Left colon (tissue), 2 donors: Measurements from ENCODE around the gene LRCH3. TPM values are rescaled to one million over a fixed set of nuclear protein-coding genes. Genes with fewer than 3 reads are reported as not detected.

Experiments
- ATAC-seq: fragments of 200-7000 bp; cut with Tn5 transposase; one replicate; pipeline ENCODE4 v1.9.1; 2020; ENCODE audit warnings: mild to moderate bottlenecking, moderate library complexity
- DNase-seq, 2 donors: peaks; one replicate each; pipeline ENCODE4 v3.0.0-alpha.2; 2020
- intact Hi-C, 2 donors: fragments of 100-400 bp; cut with DNase I in 1 of 2; cut with micrococcal nuclease in 1 of 2; formaldehyde crosslinking; loops; one replicate each; pipeline versions ENCODE4 v1.11.2 to v1.14.0; 2022; cut with DNase I, micrococcal nuclease
- long read RNA-seq: library from polyadenylated mRNA; unstranded; transcript quantifications from one replicate; pipeline ENCODE4 v2.0.0, GENCODE V29; 2021
- total RNA-seq, 2 donors: library from RNA; stranded (reverse); fragmentation: NEBNext Ultra II Directional; extraction: Animal tissue kit (Norgen Biotek cat#: 25700); gene quantifications; one replicate each; pipeline ENCODE4 v1.2.1, GENCODE V29; 2021
- donor health status: DM: no; HTN: no; CAD: no.
- donor health status: DM: yes; HTN: yes; CAD: no.

LRCH3 gene
- 10 to 100 TPM; 27.3 to 43.6 TPM for total RNA-seq
- long read RNA-seq, partial matches to known transcripts = 1 of 9 reads
- long read RNA-seq, other reads (novel, unspliced or antisense) = 7 of 9 reads

DNA sequence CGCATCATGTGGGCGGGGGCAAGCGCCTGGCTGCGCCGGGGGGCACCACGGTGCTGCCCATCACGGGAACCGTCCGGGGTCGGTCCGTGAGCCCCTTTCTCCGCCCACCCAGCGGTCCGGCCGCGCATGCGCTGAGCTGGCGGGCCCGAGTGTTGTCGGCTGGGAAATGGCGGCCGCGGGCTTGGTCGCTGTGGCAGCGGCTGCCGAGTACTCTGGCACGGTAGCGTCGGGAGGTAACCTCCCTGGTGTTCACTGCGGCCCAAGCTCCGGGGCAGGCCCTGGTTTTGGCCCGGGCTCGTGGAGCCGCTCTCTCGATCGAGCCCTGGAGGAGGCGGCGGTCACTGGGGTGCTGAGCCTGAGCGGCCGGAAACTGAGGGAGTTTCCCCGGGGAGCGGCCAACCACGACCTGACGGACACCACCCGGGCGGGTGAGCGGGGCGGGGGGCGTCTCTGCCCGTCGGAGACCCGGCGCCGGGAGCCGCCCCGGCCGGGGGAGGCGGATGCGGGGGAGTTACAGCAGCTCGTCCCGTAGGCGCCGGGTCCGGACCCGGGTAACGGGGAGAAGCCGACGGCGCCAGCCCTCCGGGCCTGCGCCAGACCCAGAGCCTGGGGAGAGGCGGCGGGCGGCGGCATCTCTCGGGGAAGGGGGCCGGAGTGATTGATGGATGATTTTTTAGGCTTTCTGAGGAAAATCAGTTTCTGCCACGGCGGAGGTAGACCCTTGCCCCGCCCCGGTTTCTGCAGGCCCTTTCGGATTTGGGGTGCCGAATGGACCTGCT is at the start of gene LRCH3:
Gene LRCH3, plus strand, starts transcription at position 142 of the 779 bp plus-strand sequence. Its CDS starts 25 bp downstream, at position 167.
- intact Hi-C loops = no loop called here
- peak; percentile 89 for ATAC-seq
- peak; percentile 63 to 81 for DNase-seq

DNA sequence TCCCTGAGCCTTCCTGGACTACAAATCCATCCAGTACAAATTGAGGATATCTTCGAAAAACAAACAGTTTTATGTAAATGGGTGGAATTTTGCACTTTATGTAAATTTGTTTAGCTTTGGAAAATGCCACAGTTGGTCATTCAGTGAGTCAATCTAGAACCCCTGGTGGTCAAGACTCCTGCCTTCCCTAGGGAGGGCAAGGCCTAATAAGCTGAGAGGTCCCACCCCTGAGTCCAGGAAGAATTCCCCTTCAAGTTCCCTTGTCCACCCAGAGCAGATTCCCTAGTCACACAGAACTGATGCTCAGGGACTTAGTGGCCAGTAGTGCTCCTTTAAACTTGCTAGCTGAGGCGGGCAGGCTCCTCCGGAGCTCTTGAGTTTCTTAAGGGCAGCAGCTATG is 48.3 kb upstream of the LRCH3 start:
- ATAC-seq (no peak), DNase-seq (no peak)
- intact Hi-C loops = no loop called here

DNA sequence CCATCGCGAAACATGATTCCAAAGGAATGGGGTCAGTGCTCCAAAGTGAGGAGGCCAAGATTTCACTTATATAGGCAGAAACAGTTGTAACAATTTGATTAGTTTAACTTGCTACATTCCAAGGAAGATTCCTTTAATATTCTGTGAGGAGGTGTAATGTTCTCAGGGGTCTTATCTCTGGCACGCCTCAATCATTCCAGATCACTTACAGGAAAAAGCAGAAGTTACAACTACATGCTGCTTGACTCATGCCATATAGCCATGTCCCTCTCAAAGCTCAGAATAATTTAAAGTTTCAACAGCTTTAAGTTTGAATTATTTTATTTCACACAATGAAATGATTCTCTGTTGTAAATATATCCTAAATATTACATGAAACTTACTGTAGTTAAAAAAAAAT is 44.8 kb upstream of the LRCH3 start:
- intact Hi-C loops = no loop called here
- no peak for ATAC-seq

DNA sequence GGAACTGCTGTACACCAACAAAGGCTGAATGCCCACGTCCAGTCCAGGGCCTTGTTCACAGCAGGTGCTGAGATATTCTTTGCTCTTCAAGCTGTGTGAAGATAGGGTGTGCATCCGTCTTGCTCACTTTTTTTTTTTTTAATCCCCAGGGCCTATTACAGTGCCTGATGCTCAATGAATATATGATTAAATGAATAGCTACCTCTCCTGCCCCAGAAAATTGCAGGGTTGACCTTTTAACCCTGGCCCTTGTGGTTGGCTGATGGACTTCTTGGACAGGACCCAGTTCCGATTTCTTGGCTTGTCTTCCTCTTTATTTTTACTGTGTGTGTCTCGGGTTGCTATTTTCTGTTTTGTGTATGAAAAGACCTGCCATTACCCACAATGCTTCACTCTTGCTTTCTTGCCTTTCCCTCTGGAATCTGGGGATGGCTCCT is 44.2 kb upstream of the LRCH3 start:
- intact Hi-C loops = no loop called here
- DNase-seq (no peak), ATAC-seq (no peak)

More for the DNA sequence above, 44.8 kb upstream of the LRCH3 start:
- DNase-seq = no peak

DNA sequence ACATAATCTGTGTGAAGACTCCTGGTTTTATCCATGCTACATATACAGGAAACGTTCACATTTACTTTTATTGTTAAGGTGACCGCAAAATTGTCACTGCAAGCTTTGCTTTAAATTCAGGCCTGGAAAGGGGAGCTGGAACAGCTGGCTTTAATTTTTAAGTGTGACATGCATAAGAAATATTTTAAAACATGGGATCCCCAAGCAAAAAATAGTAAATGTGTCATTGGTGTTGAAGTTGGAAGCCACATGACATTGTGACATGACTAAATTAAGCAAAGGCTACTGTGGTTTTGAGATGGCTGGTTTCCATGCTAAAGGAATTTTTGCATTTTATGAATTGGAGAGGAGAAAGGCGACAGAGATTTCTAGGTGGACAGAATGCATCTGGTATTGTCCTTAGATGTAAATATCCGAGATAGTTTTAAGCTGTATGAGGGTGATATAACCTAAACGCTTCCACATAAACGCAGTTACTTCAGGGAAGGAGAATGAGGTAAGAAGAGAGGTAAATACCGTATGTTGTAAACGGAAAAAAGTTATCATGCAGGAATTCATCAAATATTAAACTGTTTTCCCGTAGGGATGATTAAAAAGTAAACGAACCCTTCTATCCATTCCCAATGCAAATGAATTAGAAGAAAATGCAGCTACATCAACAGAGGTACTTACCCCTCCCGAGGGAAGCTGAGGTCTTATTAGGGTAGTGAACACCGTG is 42.3 kb upstream of the LRCH3 start:
- ATAC-seq = no peak
- intact Hi-C loops = no loop called here
- DNase-seq = no peak

DNA sequence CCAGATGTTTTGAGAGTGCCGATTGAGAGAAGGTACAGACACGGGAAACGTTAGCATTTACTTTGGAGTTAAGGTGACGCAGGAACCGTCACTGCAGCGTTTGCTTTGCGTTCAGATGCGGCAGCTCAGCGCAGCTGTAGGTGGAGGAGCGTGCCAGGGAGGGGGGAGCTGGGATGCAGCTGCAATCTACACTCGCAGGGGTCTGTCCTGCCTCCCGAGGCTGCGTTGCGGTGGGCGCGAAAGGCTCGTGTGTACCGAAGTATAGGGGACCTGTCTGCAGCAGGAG is 41.8 kb upstream of the LRCH3 start:
- peak; percentile 49 to 64 for DNase-seq
- ATAC-seq = peak; percentile 22
- intact Hi-C loops = no loop called here

DNA sequence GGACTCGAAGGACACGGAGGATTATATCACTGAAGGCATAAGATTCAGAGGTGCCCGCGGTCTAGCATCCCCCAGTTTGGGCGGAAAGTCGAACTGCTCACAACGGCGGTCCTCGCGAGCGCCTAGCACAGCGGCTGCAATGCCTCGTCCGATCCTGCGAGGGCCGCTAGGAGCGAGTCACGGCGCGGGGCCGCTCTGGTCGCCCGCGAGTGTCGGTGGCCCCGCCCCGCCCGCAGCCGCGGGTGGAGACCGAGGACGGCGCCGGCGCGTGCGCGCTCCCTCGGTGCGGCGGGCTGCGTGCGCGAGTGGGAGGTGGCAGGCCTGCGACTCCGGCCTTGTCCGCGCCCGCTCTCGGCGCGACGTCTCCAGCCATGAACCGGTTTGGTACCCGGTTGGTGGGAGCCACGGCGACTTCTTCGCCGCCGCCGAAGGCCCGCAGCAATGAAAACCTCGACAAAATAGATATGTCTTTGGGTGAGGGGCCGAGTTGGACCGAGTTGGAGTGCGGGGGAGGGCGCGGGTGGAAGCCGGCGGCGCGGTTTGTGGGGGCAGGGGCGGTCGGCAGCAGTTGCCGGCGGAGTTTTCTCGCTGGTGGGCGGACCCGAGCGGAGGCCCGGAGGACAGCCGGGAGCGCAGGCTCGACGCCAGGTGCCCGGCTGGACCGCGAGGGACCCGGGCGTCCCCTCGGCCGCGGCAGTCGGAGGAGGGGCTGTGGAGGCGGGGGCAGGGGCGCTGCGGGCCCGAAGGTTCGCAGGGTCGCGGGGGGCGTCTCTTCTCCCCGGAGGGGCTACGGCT is 41.3 kb upstream of the LRCH3 start, which contains the start of gene FYTTD1:
Gene FYTTD1, plus strand, starts transcription at position 283 of the 795 bp plus-strand sequence. Its CDS starts 89 bp downstream, at position 372.
- DNase-seq = peak; percentile 85 to 92
- intact Hi-C loops = no loop called here
- peak; percentile 93 for ATAC-seq

DNA sequence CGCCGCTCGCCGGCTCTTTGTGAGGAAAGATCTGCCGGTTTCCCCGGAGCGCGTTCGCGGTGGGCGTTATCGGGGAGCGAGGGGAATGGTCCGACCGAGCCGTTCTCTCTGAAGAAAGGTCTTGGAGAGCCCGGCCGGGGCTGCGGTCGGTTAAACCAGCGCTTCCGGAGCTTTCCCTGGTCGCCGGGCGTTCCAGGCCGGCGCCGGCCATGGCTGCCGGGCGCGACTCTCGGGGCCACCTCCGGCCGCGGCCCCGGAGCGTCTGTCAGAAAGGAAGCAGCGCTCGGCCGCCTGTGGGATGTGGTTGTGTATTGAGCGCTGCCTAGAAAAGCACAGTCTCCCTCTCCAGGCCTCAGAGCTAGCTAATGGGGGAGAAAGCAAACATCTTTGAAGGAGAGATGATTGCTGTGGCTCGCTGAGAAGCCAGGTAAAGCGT is 40.6 kb upstream of the LRCH3 start:
- peak; percentile 68 for ATAC-seq
- DNase-seq = peak; percentile 59 to 78
- intact Hi-C loops = no loop called here

DNA sequence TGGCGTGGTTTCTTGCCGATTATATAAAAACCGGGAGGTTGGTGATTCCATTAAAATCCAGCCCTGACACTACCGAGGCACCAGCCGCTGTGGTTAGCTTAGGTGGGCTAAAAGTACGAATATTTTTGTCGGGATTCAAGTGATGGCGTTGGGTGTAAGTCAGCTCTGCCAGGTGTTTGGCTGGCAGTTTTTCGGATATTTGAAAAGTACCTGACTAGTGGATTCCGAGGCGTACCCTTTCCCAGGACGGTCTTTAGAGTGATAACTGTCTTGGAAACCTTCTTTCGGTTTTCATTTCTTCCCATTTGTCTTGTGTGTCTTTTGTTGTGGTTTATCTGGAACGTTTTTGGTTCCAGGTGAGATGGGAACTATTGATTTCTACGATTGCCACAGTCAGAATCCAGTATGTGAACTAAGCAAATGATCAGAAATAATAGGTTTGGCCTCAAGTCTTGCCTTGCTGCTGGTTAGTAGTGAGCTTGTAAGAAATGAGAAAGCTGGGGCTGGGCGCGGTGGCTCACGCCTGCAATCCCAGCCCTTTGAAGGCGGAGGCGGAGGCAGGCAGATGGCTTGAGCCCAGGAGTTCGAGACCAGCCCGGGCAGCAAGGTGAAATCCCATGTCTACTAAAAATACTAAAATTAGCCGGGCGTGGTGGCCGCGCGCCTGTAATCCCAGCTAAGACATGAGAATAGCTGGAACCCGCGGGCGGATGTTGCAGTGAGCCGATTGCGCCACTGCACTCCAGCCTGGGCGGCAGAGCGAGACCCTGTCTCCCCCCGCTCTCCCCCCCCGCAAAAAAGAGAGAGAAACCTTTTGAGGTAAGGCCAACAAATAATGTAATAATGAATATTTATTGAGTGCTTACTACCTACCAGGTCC is 40.0 kb upstream of the LRCH3 start:
- ATAC-seq (peak; percentile 26), DNase-seq (peak; percentile 51 to 54)
- intact Hi-C loops = no loop called here

DNA sequence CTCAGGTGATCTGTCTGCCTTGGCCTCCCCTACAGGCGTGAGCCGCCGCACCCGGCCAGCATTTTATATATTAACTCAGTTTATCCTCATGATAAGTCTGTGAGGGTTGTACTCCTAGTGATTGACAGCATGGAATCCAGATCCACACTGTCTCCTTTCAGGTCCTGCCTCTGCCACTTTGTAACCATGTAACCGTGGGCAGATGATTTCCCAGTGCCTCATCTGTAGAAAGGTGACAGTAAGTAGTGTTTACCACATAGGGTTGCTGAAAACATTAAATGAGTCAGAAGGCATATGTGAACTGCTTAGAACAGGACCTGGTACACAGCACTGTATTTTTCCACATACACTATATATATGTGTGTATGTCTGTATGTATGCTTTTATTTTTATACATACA is 38.9 kb upstream of the LRCH3 start:
- no peak for ATAC-seq
- no peak for DNase-seq
- intact Hi-C loops = no loop called here

DNA sequence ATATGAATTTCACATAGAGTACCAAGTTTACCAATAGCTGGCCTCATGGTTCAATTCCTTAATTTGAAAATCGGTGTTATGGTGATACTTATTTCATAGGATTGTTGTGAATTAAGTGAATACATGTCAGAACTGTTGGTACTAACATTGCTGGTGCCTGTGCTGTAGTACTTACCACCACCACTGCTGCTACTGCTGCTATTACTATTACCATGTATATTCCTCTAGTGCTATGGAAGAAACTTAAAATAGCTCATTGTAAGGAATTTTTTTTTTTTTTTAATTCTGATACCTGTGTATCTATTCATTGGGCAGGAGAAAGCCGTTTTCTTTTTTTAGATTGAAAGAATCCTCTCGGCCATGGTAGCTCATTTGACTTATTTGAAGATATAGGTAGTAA is 37.8 kb upstream of the LRCH3 start:
- intact Hi-C loops = no loop called here
- DNase-seq = no peak
- ATAC-seq = no peak

DNA sequence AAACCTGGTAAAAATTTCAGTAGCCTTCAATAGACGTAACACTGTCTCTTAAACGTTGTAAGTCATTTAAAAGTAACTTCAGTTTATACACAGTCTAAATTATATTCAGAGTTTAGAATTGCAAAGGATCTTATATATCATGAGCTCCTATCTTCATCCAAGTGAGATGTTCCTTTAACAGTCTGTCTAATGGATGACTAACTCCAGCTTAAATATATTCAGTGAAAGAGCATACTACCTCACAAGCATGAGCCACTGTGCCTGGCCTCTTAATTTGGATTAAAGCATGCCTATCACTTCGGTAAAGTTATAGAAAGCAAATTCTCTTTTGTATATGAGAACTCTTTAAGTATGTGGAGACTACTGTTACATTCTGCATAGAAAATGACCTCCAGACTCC is 34.4 kb upstream of the LRCH3 start:
- ATAC-seq (no peak), DNase-seq (no peak)
- intact Hi-C loops = no loop called here

DNA sequence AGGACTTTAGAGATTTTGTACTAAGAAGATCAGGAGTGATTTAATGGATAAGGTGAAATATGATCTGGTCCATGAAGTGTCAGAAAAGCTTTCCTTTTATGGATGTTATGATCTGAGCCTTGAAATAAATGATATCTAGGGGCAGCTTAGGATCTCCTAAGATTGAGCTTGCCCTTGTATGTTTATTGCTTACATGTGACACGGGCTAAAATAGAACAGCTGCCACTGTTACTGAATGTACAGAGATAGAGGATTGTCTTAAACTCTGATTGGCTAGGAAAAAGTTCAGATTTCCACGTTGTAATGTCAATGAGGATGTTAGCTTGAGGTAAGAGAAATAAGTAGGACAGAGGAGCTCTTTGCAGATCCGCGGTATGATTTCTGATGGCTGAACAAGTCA is 32.5 kb upstream of the LRCH3 start:
- intact Hi-C loops = no loop called here
- ATAC-seq = no peak
- DNase-seq = no peak

DNA sequence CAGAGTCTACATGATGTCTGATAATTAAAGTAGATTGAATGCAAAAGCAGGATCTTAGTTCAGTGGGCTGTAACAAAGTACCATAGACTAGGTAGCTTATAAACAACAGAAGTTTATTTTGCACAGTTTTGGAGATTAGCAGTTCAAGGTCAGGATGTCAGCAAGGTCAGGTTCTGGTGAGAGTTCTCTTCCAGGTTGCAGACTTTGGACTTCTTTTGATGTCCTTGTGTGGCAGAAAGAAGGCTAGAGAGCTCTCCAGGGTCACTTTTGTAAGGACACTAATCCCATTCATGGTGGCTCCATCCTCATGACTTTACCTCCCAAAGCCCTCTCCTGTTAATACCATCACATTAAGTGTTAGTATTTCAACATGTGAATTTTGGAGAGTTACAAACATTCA is 29.3 kb upstream of the LRCH3 start:
- ATAC-seq = no peak
- intact Hi-C loops = no loop called here
- no peak for DNase-seq

DNA sequence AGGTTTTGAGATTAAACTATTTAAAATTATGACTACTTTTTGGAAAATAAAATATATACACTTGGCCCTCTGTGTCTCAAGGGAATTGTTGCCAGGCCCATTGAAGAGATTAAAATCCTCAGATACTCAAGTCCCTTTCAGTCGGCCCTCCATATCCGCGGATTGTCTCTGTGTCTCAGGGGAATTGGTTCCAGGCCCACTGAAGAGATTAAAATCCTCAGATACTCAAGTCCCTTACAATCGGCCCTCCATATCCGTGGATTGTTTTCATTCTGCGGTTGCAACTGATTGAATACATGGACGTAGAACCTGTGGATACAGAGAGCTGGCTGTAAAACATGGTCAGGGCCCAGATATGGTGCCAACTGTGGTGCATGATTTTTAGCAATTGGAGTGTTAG is 15.7 kb upstream of the LRCH3 start:
- intact Hi-C loops = no loop called here
- ATAC-seq (no peak), DNase-seq (no peak)

DNA sequence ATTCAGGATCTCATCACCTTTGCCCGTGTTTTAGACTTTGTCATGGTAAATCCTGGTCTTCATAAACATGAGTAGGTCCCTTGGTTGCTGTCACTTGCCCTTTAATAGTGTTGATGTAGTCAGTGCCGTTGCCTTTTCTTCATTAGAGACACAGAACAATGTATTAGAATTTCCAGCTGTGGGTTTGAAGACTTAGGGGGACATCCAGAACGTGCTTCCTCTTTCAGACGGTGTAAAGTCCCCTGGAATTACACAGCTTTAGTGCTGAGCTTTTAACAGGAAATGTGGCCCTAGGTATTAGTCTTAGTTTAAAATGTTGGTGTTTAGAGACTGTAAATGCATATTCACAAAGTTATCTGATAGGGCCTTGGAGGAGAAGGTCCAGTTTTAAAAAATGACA is 8.8 kb upstream of the LRCH3 start:
- intact Hi-C loops = no loop called here
- DNase-seq = no peak
- ATAC-seq = no peak

DNA sequence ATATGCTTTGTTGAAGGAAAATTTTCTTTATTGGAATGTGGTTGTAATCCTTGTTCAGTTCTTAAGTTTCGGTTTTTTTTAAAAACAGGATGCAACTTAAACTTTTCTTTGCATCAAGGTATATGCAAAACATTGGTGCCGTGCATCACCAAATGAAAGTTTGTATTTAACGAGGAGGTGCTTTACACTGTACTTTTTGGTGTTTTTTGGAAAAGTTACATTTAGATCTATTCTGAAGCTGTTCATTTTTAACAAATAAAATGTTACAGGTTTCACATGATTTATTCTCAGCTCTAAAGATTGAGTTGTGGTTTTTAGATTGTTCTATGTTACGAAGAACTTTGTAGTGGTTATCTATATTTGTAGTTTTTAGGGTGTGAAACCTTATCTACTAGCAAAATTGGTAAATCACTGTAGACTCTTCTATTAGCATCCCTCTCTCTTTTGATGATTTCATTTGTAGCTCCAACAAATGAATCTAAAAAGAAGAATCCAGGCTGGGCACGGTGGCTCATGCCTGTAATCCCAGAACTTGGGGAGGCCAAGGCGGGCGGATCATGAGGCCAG is 7.0 kb upstream of the LRCH3 start:
- no peak for ATAC-seq
- no peak for DNase-seq
- intact Hi-C loops = no loop called here

DNA sequence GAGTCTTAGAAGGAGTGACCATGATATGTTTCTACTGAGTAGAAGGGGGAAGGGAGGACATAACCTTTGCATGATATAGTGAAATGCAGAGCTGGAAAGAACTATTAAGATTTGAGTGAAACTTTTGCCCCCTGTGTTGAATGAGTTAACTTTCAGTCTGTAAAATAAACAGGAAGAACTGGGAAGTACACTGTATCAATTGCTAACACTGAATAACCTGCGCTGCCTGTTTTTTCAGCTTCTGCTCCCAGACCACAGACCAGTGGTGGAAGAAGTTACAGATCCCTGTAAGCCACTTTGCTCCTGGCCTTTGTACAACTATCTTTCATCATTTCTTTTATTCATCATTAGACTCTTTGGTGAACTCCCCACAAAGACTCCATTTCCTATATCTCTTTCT is 3.6 kb upstream of the LRCH3 start:
- DNase-seq = no peak

More for the DNA sequence above, 3.6 kb upstream of the LRCH3 start:
- intact Hi-C loops = no loop called here
- no peak for ATAC-seq
